Osteoblast (primary cell): ENCODE measurements around the gene HELZ2. TPM values are rescaled to one million over a fixed set of nuclear protein-coding genes. Genes with fewer than 3 reads are reported as not detected.

Experiments used
- DNase-seq: peaks from one replicate; pipeline ENCODE4 v3.0.0; 2011; ENCODE audit warnings: low spot score, mixed read lengths; ENCODE audit not compliant: insufficient read length; ENCODE audit errors: missing footprints
- H2AFZ ChIP-seq: 2 replicates; pipeline ENCODE4 v1.6.0; 2011; ENCODE audit warnings: mild to moderate bottlenecking, low read length
- H3K27ac ChIP-seq: 2 replicates; pipeline ENCODE4 v1.5.1; 2011; ENCODE audit warnings: mild to moderate bottlenecking, low read depth, low read length, moderate library complexity
- H3K27me3 ChIP-seq: 2 replicates; pipeline ENCODE4 v1.6.0; 2012; ENCODE audit warnings: mild to moderate bottlenecking, control low read depth, inconsistent platforms, low read length, moderate library complexity; ENCODE audit not compliant: insufficient read depth
- H3K36me3 ChIP-seq: 2 replicates; pipeline ENCODE4 v1.5.1; 2011; ENCODE audit warnings: mild to moderate bottlenecking, low read length, control low read depth, moderate library complexity; ENCODE audit not compliant: insufficient read depth
- H3K4me1 ChIP-seq: 2 replicates; pipeline ENCODE4 v1.5.1; 2011; ENCODE audit warnings: mild to moderate bottlenecking, low read length, control low read depth, moderate library complexity; ENCODE audit not compliant: insufficient read depth
- H3K4me2 ChIP-seq: 2 replicates; pipeline ENCODE4 v1.6.0; 2011; ENCODE audit warnings: mild to moderate bottlenecking, low read length; ENCODE audit not compliant: insufficient read depth
- H3K4me3 ChIP-seq: fragments of 200-600 bp; sonication (generic); 3 replicates; pipeline ENCODE4 v1.5.1; 2012; ENCODE audit warnings: mild to moderate bottlenecking, low read length, inconsistent platforms; ENCODE audit not compliant: insufficient read depth
- H3K79me2 ChIP-seq: 2 replicates; pipeline ENCODE4 v1.6.0; 2012; ENCODE audit warnings: mild to moderate bottlenecking, low read length, control low read depth, inconsistent platforms; ENCODE audit not compliant: insufficient read depth
- H3K9me3 ChIP-seq: 2 replicates; pipeline ENCODE4 v1.5.1; 2011; ENCODE audit warnings: low read depth, low read length, control low read depth
- H4K20me1 ChIP-seq: 2 replicates; pipeline ENCODE4 v1.6.0; 2012; ENCODE audit warnings: mild to moderate bottlenecking, low read length, control low read depth; ENCODE audit not compliant: insufficient read depth
- CTCF ChIP-seq: IDR thresholded peaks from 2 replicates; pipeline ENCODE4 v1.5.1; 2011; ENCODE audit warnings: mild to moderate bottlenecking, low read depth, low read length, moderate library complexity; ENCODE audit errors: extremely low read depth
- total RNA-seq: library from RNA; depleted of rRNA; stranded (reverse); fragments of >200 nt; gene quantifications from 2 replicates; pipeline ENCODE4 v1.2.3, GENCODE V29; 2012

Gene HELZ2
- total RNA-seq, 1 donor = 27.5 TPM

DNA sequence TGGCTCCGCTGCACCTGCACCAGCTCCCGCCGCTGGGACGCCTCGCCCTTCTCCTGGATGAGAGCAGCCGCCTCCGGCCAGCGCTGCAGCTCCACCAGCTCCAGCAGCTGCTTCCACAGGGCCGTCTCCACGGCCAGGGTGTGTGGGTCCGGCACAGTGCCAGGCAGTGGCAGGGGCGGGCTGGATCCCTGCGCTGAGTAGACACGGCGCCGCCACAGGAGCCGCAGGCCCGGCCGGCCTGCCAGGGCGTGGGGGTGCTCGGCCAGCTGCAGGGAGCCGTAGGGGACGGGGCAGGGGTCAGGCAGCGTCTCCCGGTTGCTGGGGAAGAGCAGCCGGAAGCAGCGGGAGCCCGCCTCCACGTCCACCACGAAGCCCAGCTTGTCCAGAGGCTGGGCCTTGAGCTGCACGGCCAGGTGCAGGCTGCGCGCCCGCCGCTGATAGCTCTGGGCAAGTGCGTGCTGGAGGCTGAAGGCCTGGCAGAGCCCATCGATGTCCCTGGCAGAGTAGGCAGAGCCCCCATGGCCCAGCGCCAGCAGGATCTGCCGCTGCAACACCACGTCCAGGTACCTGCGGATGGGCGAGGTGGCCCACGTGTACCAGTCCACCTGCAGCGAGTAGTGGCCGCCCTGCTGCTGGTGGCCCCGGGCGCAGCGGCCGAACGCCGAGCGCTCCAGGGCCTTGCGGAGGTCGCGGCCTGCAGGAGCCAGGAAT is 10.7 kb downstream of the HELZ2 start:
- no peaks in the 10 kb centered on the region for H3K9me3 ChIP-seq
- TF ChIP-seq CTCF = no peak
- no peak overlapping the region for H3K27ac ChIP-seq
- H3K4me2 ChIP-seq = no peak overlapping the region
- H4K20me1 ChIP-seq = no peaks in the 10 kb centered on the region
- H3K4me1 ChIP-seq = no peaks in the 10 kb centered on the region
- no peak for DNase-seq
- H3K36me3 ChIP-seq = no peaks in the 10 kb centered on the region
- H2AFZ ChIP-seq = no peak overlapping the region
- H3K79me2 ChIP-seq = no peaks in the 10 kb centered on the region
- H3K27me3 ChIP-seq = no peaks in the 10 kb centered on the region
- no peak overlapping the region for H3K4me3 ChIP-seq

DNA sequence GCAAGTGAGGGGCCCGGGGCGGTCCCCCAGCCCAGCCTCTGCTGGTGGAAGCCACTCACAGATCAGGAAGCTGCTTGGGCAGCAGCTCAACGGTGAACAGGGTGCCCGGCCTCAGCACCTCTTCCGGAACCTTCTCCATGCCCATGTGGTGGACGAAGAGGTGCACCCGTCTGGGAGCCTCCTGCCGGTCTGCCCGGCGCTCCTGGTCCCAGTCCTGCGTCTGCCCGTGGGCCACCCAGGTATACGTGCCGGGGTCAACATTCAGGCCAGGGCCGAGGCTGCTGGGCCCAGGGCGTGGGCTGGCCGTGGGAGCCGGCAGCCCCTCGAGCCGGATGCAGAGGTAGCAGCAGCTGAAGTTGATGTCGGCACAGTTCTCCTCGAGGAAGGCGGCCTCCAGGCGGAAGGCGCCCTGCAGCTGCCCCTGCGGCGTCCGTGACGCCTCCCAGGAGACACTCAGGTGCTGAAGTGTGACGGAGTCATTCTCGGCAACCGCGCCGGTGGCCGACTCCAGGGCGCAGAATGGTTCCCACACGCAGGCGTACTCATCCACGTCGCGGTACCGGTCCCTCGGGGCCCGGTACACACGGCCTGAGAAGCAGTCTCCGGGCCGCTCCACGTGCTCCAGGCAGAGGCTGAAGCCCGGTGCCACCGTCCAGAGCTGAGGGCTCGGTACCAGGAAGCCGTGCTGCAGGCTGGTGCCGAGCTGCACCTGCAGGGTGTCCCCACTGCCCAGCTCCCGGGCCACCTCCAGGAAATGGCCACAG is 11.4 kb downstream of the HELZ2 start:
- Histone ChIP-seq H3K4me3 (no peak overlapping the region), H3K9me3 (no peaks in the 10 kb centered on the region), H3K79me2 (no peaks in the 10 kb centered on the region), H3K27ac (no peak overlapping the region), H3K4me2 (no peak overlapping the region), H3K36me3 (no peaks in the 10 kb centered on the region), H3K27me3 (no peaks in the 10 kb centered on the region), H3K4me1 (no peaks in the 10 kb centered on the region), H2AFZ (no peak overlapping the region), H4K20me1 (no peaks in the 10 kb centered on the region)
- no peak for TF ChIP-seq CTCF
- no peak for DNase-seq

DNA sequence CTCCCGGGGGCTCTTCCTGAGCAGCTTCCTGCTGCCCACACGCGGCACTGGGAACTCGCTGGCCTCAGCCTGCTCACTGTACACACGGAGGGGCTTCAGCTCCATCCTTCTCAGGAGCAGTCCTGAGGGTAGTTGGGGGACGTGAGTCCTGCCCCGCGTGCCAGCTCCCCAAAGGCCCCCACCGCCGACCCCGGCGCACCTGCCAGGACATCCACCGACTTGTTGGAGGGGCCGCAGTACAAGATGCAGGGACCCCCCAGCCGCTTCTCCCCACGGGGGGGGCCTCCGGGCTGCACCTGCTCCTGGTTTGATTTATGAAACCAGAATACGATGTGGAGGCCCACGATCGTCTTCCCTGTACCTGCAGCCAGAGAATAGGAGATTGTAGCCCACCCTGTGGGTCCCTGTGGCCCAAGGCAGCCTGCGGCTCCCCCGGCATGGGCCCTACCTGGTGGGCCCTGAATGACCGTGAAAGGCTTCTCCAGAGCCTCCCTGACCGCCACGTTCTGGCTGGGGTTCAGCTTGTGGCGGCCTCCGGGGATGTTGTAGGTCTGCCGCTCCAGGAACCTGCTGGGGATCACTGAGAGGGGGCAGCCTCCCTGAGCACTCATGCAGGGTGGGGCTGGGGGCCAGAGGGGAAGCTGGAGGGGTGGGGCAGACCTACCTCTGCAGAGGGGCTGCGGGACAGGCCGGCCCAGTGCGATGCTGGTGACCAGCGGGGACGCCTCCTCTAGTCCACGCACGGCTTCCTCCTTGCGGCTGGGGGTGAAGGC is 12.2 kb downstream of the HELZ2 start:
- Histone ChIP-seq H3K9me3 (no peaks in the 10 kb centered on the region), H3K27me3 (no peaks in the 10 kb centered on the region), H3K79me2 (no peaks in the 10 kb centered on the region), H3K4me3 (no peak overlapping the region), H3K27ac (no peak overlapping the region), H2AFZ (no peak overlapping the region), H3K4me1 (no peaks in the 10 kb centered on the region), H3K4me2 (no peak overlapping the region), H4K20me1 (no peaks in the 10 kb centered on the region), H3K36me3 (no peaks in the 10 kb centered on the region)
- TF ChIP-seq CTCF = no peak
- DNase-seq = no peak
